T-helper 2 cell (primary cell): ENCODE results near the gene SLC14A1.
A peak's percentile ranks its signal among the peaks of the same experiment; 100 is the strongest.

ENCODE experiments used
- DNase-seq, 5 experiments: peaks; one replicate each; pipeline versions ENCODE4 v3.0.0 to v3.0.0-alpha.2; 2012 to 2022
- total RNA-seq, 2 donors: gene quantifications; one replicate each; lab custom pipeline; 2026; lab: John Stamatoyannopoulos, UW

SLC14A1 gene
- total RNA-seq: 14.3 to 22.0 reads per million in 2 donors

- DNase-seq: no peak
These were observed at the start of gene SLC14A1 for GRCh38 chr18:45723567-45724355. Gene SLC14A1 (plus strand): TSS chr18:45724181. CDS start chr18:45730321, 6,140 bp downstream.

- DNase-seq: no peak
These were observed 46.6 kb upstream of the SLC14A1 start for GRCh38 chr18:45677276-45677807.

GRCh38 chr18:45678441-45678840, 45.5 kb upstream of the SLC14A1 start:
- DNase-seq: no peak

GRCh38 chr18:45678850-45679249, 45.1 kb upstream of the SLC14A1 start:
- DNase-seq: no peak

GRCh38 chr18:45680066-45680690, 43.8 kb upstream of the SLC14A1 start:
- no peak for DNase-seq

- DNase-seq: no peak
These were observed 41.8 kb upstream of the SLC14A1 start for GRCh38 chr18:45682181-45682580.

- DNase-seq: no peak
These were observed 39.5 kb upstream of the SLC14A1 start for GRCh38 chr18:45684341-45685115.

GRCh38 chr18:45686891-45687611, 36.9 kb upstream of the SLC14A1 start:
- DNase-seq: peak in 3 of 5 experiments; percentile 38 to 94 (median 75)

- DNase-seq: peak in 1 of 5 experiments; percentile 71
These were observed 36.4 kb upstream of the SLC14A1 start for GRCh38 chr18:45687621-45688020.

GRCh38 chr18:45688113-45688512, 35.9 kb upstream of the SLC14A1 start:
- DNase-seq: no peak

- peak in 2 of 5 experiments; percentile 45 to 68 for DNase-seq
These were observed 35.1 kb upstream of the SLC14A1 start for GRCh38 chr18:45688833-45689232.

GRCh38 chr18:45689396-45689795, 34.6 kb upstream of the SLC14A1 start:
- DNase-seq: no peak

- DNase-seq: peak; percentile 29 to 72 (median 55)
These were observed 32.8 kb upstream of the SLC14A1 start for GRCh38 chr18:45690975-45691815.

- no peak for DNase-seq
These were observed 32.2 kb upstream of the SLC14A1 start for GRCh38 chr18:45691816-45692179.

- DNase-seq: no peak
These were observed 21.2 kb upstream of the SLC14A1 start for GRCh38 chr18:45702708-45703265.

- DNase-seq: no peak
These were observed 15.2 kb upstream of the SLC14A1 start for GRCh38 chr18:45708831-45709230.

GRCh38 chr18:45712061-45712460, 11.9 kb upstream of the SLC14A1 start:
- DNase-seq: no peak

GRCh38 chr18:45713239-45713638, 10.7 kb upstream of the SLC14A1 start:
- DNase-seq: no peak

GRCh38 chr18:45715212-45715780, 8.7 kb upstream of the SLC14A1 start:
- DNase-seq: peak in 1 of 5 experiments; percentile 7

GRCh38 chr18:45719106-45719505, 4.9 kb upstream of the SLC14A1 start:
- no peak for DNase-seq

GRCh38 chr18:45722899-45723298, 1.1 kb upstream of the SLC14A1 start:
- DNase-seq: peak; percentile 16 to 60 (median 32)
